Keratinocyte (primary cell): ENCODE results near the gene HIVEP1. TPM values are rescaled to one million over a fixed set of nuclear protein-coding genes. Genes with fewer than 3 reads are reported as not detected.

ENCODE experiments used
- DNase-seq: peaks from one replicate; pipeline ENCODE4 v3.0.0-alpha.2; 2011; ENCODE audit warnings: low read depth, missing footprints, low spot score
- FAIRE-seq: peaks from 2 replicates; lab custom pipeline; 2011; peaks lifted over from hg19 to GRCh38; lab: Jason Lieb, UNC
- H2AFZ ChIP-seq: 2 replicates; pipeline ENCODE4 v1.6.0; 2012; ENCODE audit warnings: low read length, control low read depth, inconsistent platforms; ENCODE audit not compliant: control insufficient read depth
- H3K27ac ChIP-seq: 2 replicates; pipeline ENCODE4 v1.5.1; 2011; ENCODE audit warnings: low read length; ENCODE audit not compliant: control insufficient read depth, insufficient read depth
- H3K27me3 ChIP-seq: 3 replicates; pipeline ENCODE4 v1.6.0; 2011; ENCODE audit warnings: low read length; ENCODE audit not compliant: control insufficient read depth, insufficient read depth; ENCODE audit errors: extremely low read depth
- H3K36me3 ChIP-seq, 2 experiments: 2 replicates in 1 of 2; 3 replicates in 1 of 2; pipeline ENCODE4 v1.5.1; 2011; ENCODE audit warnings: low read length in 2 of 2, mild to moderate bottlenecking in 1 of 2; ENCODE audit not compliant: control insufficient read depth in 2 of 2, insufficient read depth in 2 of 2; ENCODE audit errors: extremely low read depth in 1 of 2
- H3K4me1 ChIP-seq: 3 replicates; pipeline ENCODE4 v1.5.1; 2011; ENCODE audit warnings: low read length; ENCODE audit not compliant: control insufficient read depth, insufficient read depth; ENCODE audit errors: extremely low read depth
- H3K4me2 ChIP-seq: 3 replicates; pipeline ENCODE4 v1.6.0; 2011; ENCODE audit warnings: low read depth, low read length; ENCODE audit not compliant: control insufficient read depth, insufficient read depth; ENCODE audit errors: extremely low read depth
- H3K4me3 ChIP-seq, 3 experiments: fragments of 200-600 bp in 1 of 3; sonication (generic) in 1 of 3; 2 replicates in 2 of 3; 3 replicates in 1 of 3; pipeline ENCODE4 v1.5.1; 2011 to 2016; ENCODE audit warnings: low read length in 3 of 3, mild to moderate bottlenecking in 3 of 3, control low read depth in 2 of 3, inconsistent platforms in 1 of 3, low read depth in 1 of 3, mixed read lengths in 1 of 3, mixed run types in 1 of 3, moderate library complexity in 1 of 3; ENCODE audit not compliant: control insufficient read depth in 2 of 3, insufficient read depth in 2 of 3; ENCODE audit errors: extremely low read depth in 1 of 3
- H3K79me2 ChIP-seq: 2 replicates; pipeline ENCODE4 v1.6.0; 2012; ENCODE audit warnings: low read length; ENCODE audit not compliant: control insufficient read depth, insufficient read depth
- H3K9ac ChIP-seq: 3 replicates; pipeline ENCODE4 v1.6.0; 2011; ENCODE audit warnings: low read length; ENCODE audit not compliant: control insufficient read depth, insufficient read depth; ENCODE audit errors: extremely low read depth
- H3K9me1 ChIP-seq: 3 replicates; pipeline ENCODE4 v1.6.0; 2011; ENCODE audit warnings: low read length; ENCODE audit not compliant: control insufficient read depth, insufficient read depth; ENCODE audit errors: extremely low read depth
- H3K9me3 ChIP-seq: 2 replicates; pipeline ENCODE4 v1.5.1; 2012; ENCODE audit warnings: low read depth, low read length; ENCODE audit not compliant: control insufficient read depth
- H4K20me1 ChIP-seq: 3 replicates; pipeline ENCODE4 v1.6.0; 2011; ENCODE audit warnings: low read length; ENCODE audit not compliant: control insufficient read depth, insufficient read depth; ENCODE audit errors: extremely low read depth
- CTCF ChIP-seq, 3 experiments: IDR thresholded peaks in 1 of 3; conservative IDR thresholded peaks in 1 of 3; optimal IDR thresholded peaks in 1 of 3; 2 replicates in 2 of 3; 3 replicates in 1 of 3; pipeline versions ENCODE3 to v1.5.1; 2011; ENCODE audit warnings: low read length in 3 of 3, mild to moderate bottlenecking in 3 of 3, moderate library complexity in 2 of 3, control low read depth in 1 of 3, inconsistent platforms in 1 of 3; ENCODE audit not compliant: insufficient read depth in 2 of 3; ENCODE audit errors: extremely low read depth in 1 of 3
- EZH2 ChIP-seq: IDR thresholded peaks from one replicate; pipeline ENCODE4 v1.6.1; 2012; ENCODE audit warnings: inconsistent platforms, mild to moderate bottlenecking, low read length, moderate library complexity
- dilution Hi-C: fragments of 300-500 bp; cut with MboI; formaldehyde crosslinking; loops from one replicate; pipeline ENCODE4 v1.7.0; 2020; ENCODE audit warnings: low sequenced_read_pairs; ENCODE audit not compliant: extremely low pct_ligation_motif_present
- polyA plus RNA-seq, 5 experiments: library from polyadenylated mRNA; depleted of rRNA in 3 of 5; stranded (reverse) in 3 of 5; stranded (forward) in 1 of 5; unstranded in 1 of 5; fragments of >200 nt; gene quantifications; 1 replicate in 1 of 5; 2 replicates in 3 of 5; 3 replicates in 1 of 5; pipeline versions ENCODE4 v1.2.1 to v1.2.3, GENCODE V29; 2011 to 2012; ENCODE audit warnings: missing spikeins in 2 of 5, low read depth in 1 of 5, low replicate concordance in 1 of 5

Gene HIVEP1
- polyA plus RNA-seq, 1 donor (not counting 4 experiments of a cell fraction or from before 2014, with no cell fraction given): 13.7 TPM

GRCh38 chr6:12208673-12209072 is 196.6 kb downstream of the HIVEP1 start:
- Histone ChIP-seq H3K4me2 (no peak overlapping the region), H3K4me3 (no peak overlapping the region), H3K27me3 (no peaks in the 10 kb centered on the region), H3K36me3 (no peaks in the 10 kb centered on the region), H4K20me1 (no peaks in the 10 kb centered on the region), H3K9ac (no peak overlapping the region), H3K4me1 (peaks cover 14% of the 10 kb centered on the region), H3K27ac (peak overlapping the region; percentile 48), H3K79me2 (no peaks in the 10 kb centered on the region), H2AFZ (no peak overlapping the region), H3K9me3 (no peaks in the 10 kb centered on the region), H3K9me1 (no peaks in the 10 kb centered on the region)
- FAIRE-seq (no peak), DNase-seq (no peak)
- no peak for TF ChIP-seq CTCF (optimal IDR thresholded peaks at IDR 0.05 in 1 of 3, IDR thresholded peaks at IDR 0.05 in 1 of 3, conservative IDR thresholded peaks at IDR 0.05 in 1 of 3; ENCODE audit: extremely low read depth in 1 of 3, insufficient read depth in 2 of 3, low read length in 3 of 3)
- no peak for TF ChIP-seq EZH2
- dilution Hi-C loops: no loop called here

Other genes with a start within 250 kb of the HIVEP1 start
- gene ADTRP, start 233.5 kb upstream of the HIVEP1 start, polyA plus RNA-seq: 12.7 to 43.5 TPM (median 16.7 TPM) in 3 replicates